ENCODE data around the gene CDC5L.
A peak's percentile ranks its signal among the peaks of the same experiment; 100 is the strongest.

The CDC5L gene

GRCh38 chr6:44489910-44490604, 102.6 kb downstream of the CDC5L start:
- H3K36me3 ChIP-seq (ENCODE audit: control insufficient read depth, insufficient read depth, low read length): no peaks in the 10 kb centered on the region
- peak overlapping the region; percentile 52 for H3K27ac ChIP-seq (ENCODE audit: low read depth, low read length)
- H3K27me3 ChIP-seq (ENCODE audit: control insufficient read depth, insufficient read depth, low read length): peaks cover 2% of the 10 kb centered on the region
- no peak overlapping the region for H3K9ac ChIP-seq (ENCODE audit: low read length)
- H3K4me1 ChIP-seq (ENCODE audit: control insufficient read depth, insufficient read depth, low read length): peaks cover 6% of the 10 kb centered on the region
- H3K4me3 ChIP-seq (ENCODE audit: low read length): no peak overlapping the region

DNA sequence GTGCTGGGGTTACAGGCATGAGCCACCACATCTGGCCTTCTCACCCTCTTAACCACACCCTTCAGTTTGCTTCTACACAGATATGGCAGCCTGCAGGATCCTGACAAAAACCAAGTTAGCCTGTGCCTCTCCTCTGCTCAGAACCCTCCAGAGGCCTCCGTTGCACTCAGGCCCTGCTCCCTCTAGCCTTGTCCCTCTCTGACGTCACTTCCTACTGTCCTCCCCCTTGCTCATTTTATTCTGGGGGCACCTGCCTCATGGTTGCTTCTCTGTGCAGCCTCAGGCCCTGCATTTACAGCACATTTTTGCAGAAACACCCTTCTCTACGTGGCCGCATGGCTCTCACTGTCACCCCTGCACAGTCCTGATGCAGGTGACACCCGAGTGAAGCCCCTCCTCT, 105.6 kb downstream of the CDC5L start:
- no peak overlapping the region for H3K27ac ChIP-seq (ENCODE audit: low read depth, low read length)
- no peaks in the 10 kb centered on the region for H3K36me3 ChIP-seq (ENCODE audit: control insufficient read depth, insufficient read depth, low read length)
- no peaks in the 10 kb centered on the region for H3K27me3 ChIP-seq (ENCODE audit: control insufficient read depth, insufficient read depth, low read length)
- no peak overlapping the region for H3K4me3 ChIP-seq (ENCODE audit: low read length)
- H3K9ac ChIP-seq (ENCODE audit: low read length): no peak overlapping the region
- peaks cover 6% of the 10 kb centered on the region for H3K4me1 ChIP-seq (ENCODE audit: control insufficient read depth, insufficient read depth, low read length)

DNA sequence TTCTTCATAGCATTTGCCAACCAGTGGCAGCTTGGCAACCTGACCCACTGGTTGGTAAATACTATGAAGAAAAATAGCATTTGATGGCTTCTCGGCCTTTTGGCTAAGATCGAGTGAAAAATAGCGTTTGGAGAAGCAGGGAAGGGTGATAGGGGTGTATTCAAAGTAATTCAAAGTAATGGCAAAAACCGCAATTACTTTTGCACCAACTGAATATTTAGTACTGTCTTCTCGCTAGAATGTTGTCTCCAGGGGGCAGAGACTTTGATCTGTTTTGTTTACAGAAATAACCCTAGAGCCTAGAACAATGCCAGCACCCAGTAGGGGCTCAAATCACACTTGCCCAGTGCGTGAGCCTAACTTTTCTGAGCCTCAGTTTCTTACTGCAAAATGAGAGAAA, 106.1 kb downstream of the CDC5L start:
- Histone ChIP-seq H3K4me3 (ENCODE audit: low read length) (no peak overlapping the region), H3K36me3 (ENCODE audit: control insufficient read depth, insufficient read depth, low read length) (no peaks in the 10 kb centered on the region), H3K27ac (ENCODE audit: low read depth, low read length) (no peak overlapping the region), H3K4me1 (ENCODE audit: control insufficient read depth, insufficient read depth, low read length) (peaks cover 6% of the 10 kb centered on the region), H3K27me3 (ENCODE audit: control insufficient read depth, insufficient read depth, low read length) (no peaks in the 10 kb centered on the region), H3K9ac (ENCODE audit: low read length) (no peak overlapping the region)

- Histone ChIP-seq H3K9ac (ENCODE audit: low read length) (no peak overlapping the region), H3K4me3 (ENCODE audit: low read length) (no peak overlapping the region), H3K27ac (ENCODE audit: low read depth, low read length) (no peak overlapping the region), H3K36me3 (ENCODE audit: control insufficient read depth, insufficient read depth, low read length) (no peaks in the 10 kb centered on the region), H3K27me3 (ENCODE audit: control insufficient read depth, insufficient read depth, low read length) (no peaks in the 10 kb centered on the region), H3K4me1 (ENCODE audit: control insufficient read depth, insufficient read depth, low read length) (peaks cover 6% of the 10 kb centered on the region)
Observed at GRCh38 chr6:44494011-44494501, 106.5 kb downstream of the CDC5L start.

DNA sequence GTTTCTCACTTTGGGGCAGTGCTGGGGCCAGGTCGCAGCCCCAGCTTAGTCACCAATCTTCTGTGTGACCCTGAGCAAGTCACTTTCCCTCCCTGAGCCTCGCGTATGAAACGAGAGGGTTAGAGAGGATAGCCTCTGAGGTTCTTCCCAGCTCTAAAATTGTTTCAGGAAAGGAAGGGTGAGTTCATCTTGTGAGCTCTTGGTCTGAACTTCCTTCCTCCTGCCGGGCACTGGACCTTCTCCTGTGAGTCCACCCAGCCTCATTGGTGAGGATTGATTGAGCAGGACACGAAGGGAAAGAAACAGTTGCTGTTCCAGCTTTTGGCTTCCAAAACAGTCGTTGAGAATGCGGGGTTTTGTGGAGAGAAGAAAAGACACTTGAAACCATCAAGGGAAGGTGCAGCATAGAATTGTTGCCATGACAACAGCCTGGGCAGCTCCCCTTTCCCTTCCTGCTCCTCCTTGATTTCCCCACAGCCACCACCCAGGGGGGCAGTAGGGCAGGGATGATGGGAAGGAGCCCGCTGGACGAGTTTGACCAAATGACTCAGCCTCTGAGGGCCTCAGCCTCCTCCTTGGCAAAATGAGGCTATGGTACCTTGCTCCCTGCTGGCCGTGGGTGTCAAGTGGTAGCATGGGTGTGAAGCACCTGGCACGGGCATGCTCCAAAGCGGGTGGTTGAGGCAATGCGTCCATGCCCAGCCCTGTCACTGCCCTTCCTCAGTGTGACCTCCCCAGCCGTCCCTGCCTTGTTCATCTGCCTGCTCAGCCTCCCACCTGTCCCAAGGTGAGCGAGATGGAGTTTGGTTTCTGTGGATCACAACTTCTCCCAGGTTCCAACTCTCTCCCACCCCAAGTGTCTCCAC, 107.8 kb downstream of the CDC5L start:
- Histone ChIP-seq H3K9ac (ENCODE audit: low read length) (no peak overlapping the region), H3K27ac (ENCODE audit: low read depth, low read length) (no peak overlapping the region), H3K36me3 (ENCODE audit: control insufficient read depth, insufficient read depth, low read length) (no peaks in the 10 kb centered on the region), H3K4me3 (ENCODE audit: low read length) (no peak overlapping the region), H3K27me3 (ENCODE audit: control insufficient read depth, insufficient read depth, low read length) (no peaks in the 10 kb centered on the region), H3K4me1 (ENCODE audit: control insufficient read depth, insufficient read depth, low read length) (peaks cover 3% of the 10 kb centered on the region)

GRCh38 chr6:44496665-44497369, 109.3 kb downstream of the CDC5L start:
- no peak overlapping the region for H3K27ac ChIP-seq (ENCODE audit: low read depth, low read length)
- no peak overlapping the region for H3K9ac ChIP-seq (ENCODE audit: low read length)
- H3K4me3 ChIP-seq (ENCODE audit: low read length): no peak overlapping the region
- no peaks in the 10 kb centered on the region for H3K27me3 ChIP-seq (ENCODE audit: control insufficient read depth, insufficient read depth, low read length)
- H3K36me3 ChIP-seq (ENCODE audit: control insufficient read depth, insufficient read depth, low read length): no peaks in the 10 kb centered on the region
- H3K4me1 ChIP-seq (ENCODE audit: control insufficient read depth, insufficient read depth, low read length): no peaks in the 10 kb centered on the region

GRCh38 chr6:44497807-44498206, 110.3 kb downstream of the CDC5L start:
- H3K27me3 ChIP-seq (ENCODE audit: control insufficient read depth, insufficient read depth, low read length): no peaks in the 10 kb centered on the region
- H3K4me3 ChIP-seq (ENCODE audit: low read length): no peak overlapping the region
- no peak overlapping the region for H3K9ac ChIP-seq (ENCODE audit: low read length)
- no peak overlapping the region for H3K27ac ChIP-seq (ENCODE audit: low read depth, low read length)
- H3K36me3 ChIP-seq (ENCODE audit: control insufficient read depth, insufficient read depth, low read length): no peaks in the 10 kb centered on the region
- no peaks in the 10 kb centered on the region for H3K4me1 ChIP-seq (ENCODE audit: control insufficient read depth, insufficient read depth, low read length)

DNA sequence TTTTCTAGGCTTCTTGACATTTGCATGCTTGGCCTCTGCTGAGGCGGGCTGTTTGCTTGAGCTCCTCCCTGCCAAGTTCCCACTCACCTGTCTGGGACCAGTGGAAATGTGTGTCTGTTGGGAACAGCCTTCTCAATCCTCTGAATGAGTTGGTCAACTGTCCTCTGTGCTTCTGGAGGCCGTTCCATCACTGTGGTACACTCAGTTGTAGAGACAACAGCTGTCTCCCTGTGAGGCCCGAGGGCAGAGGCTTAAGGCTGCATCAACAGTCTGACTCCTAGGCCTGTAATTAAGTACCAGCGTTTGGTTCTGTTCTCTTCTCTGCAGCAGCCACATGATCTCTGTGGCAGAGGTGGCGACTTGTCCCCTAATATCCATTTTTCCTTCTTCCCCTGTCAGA, 110.9 kb downstream of the CDC5L start:
- Histone ChIP-seq H3K4me3 (ENCODE audit: low read length) (no peak overlapping the region), H3K4me1 (ENCODE audit: control insufficient read depth, insufficient read depth, low read length) (no peaks in the 10 kb centered on the region)

DNA sequence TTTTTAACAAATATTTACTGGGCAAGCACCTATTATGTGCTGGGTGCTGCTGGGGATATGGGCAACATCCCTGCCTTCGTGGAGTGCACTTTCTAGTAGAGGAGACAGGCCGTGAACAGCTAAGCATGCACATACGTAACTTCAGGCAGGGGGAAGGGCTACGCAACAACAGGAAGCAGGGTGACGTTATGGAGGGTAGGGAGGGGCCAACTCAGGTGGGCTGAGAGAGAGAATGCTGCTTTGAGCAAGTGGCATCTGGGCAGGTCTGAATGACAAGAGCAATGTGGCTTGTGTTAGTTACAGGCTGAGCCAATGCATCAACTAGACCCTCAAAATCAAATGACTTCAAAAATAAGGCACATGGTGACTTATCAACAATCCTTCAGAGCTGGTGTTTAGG, 112.1 kb downstream of the CDC5L start:
- H3K4me3 ChIP-seq (ENCODE audit: low read length): no peak overlapping the region
- H3K9ac ChIP-seq (ENCODE audit: low read length): no peak overlapping the region
- no peaks in the 10 kb centered on the region for H3K4me1 ChIP-seq (ENCODE audit: control insufficient read depth, insufficient read depth, low read length)
- H3K36me3 ChIP-seq (ENCODE audit: control insufficient read depth, insufficient read depth, low read length): no peaks in the 10 kb centered on the region
- no peaks in the 10 kb centered on the region for H3K27me3 ChIP-seq (ENCODE audit: control insufficient read depth, insufficient read depth, low read length)
- H3K27ac ChIP-seq (ENCODE audit: low read depth, low read length): no peak overlapping the region

More for the DNA sequence above, 110.9 kb downstream of the CDC5L start:
- no peak overlapping the region for H3K9ac ChIP-seq (ENCODE audit: low read length)
- no peak overlapping the region for H3K27ac ChIP-seq (ENCODE audit: low read depth, low read length)
- no peaks in the 10 kb centered on the region for H3K27me3 ChIP-seq (ENCODE audit: control insufficient read depth, insufficient read depth, low read length)
- no peaks in the 10 kb centered on the region for H3K36me3 ChIP-seq (ENCODE audit: control insufficient read depth, insufficient read depth, low read length)
